B cell (primary cell): ENCODE results near the gene UROS.

Experiments used
- CTCF ChIP-seq: fragments of 200-600 bp; IDR thresholded peaks from one replicate; pipeline ENCODE4 v1.8.0; 2022; ENCODE audit warnings: antibody characterized with exemption, mild to moderate bottlenecking
- EZH2 ChIP-seq: IDR thresholded peaks from 2 replicates; pipeline ENCODE4 v1.6.1; 2012; ENCODE audit warnings: borderline replicate concordance, low read depth, mild to moderate bottlenecking, moderate library complexity, low read length; ENCODE audit not compliant: insufficient read depth, poor library complexity, severe bottlenecking

GRCh38 chr10:125782616-125783015 lies 40.4 kb downstream of the UROS start:
- TF ChIP-seq CTCF (no peak), EZH2 (no peak)
